Measurements from ENCODE around the gene KHDRBS2. TPM values are rescaled to one million over a fixed set of nuclear protein-coding genes. Genes with fewer than 3 reads are reported as not detected.

KHDRBS2 gene
- total RNA-seq, 6 donors from 2014 or later: 5.4 to 48.2 (median 17.9) TPM

GRCh38 chr6:62057300-62057699 is 228.7 kb downstream of the KHDRBS2 start:
- Histone ChIP-seq H3K4me3 (no peak overlapping the region), H3K4me1 (no peaks in the 10 kb centered on the region), H3K36me3 (no peaks in the 10 kb centered on the region), H3K9me3 (no peaks in the 10 kb centered on the region), H3K27ac (no peak overlapping the region), H3K27me3 (no peaks in the 10 kb centered on the region)
- TF ChIP-seq POLR2A (IDR thresholded peaks at IDR 0.05) (no peak), POLR2AphosphoS5 (IDR thresholded peaks at IDR 0.05) (no peak), CTCF (IDR thresholded peaks at IDR 0.05) (no peak), EP300 (IDR thresholded peaks at IDR 0.05) (no peak)
- DNase-seq (no peak), ATAC-seq (ENCODE audit: low FRiP score in 2 of 2) (no peak)

GRCh38 chr6:62045502-62045901 is 240.5 kb downstream of the KHDRBS2 start:
- 84 to 86% methylated on average over 2 of the region's 2 CpGs for WGBS, 2 donors
- no peaks in the 10 kb centered on the region for H3K9me3 ChIP-seq
- H3K4me3 ChIP-seq: no peak overlapping the region
- TF ChIP-seq POLR2AphosphoS5 (IDR thresholded peaks at IDR 0.05): no peak
- no peak for TF ChIP-seq CTCF (IDR thresholded peaks at IDR 0.05)
- TF ChIP-seq POLR2A (IDR thresholded peaks at IDR 0.05): no peak
- no peak for TF ChIP-seq EP300 (IDR thresholded peaks at IDR 0.05)
- no peaks in the 10 kb centered on the region for H3K4me1 ChIP-seq
- H3K36me3 ChIP-seq: no peaks in the 10 kb centered on the region
- no peaks in the 10 kb centered on the region for H3K27me3 ChIP-seq
- ATAC-seq (ENCODE audit: low FRiP score in 2 of 2) (no peak), DNase-seq (no peak)
- no peak overlapping the region for H3K27ac ChIP-seq

GRCh38 chr6:62043084-62043483 is 242.9 kb downstream of the KHDRBS2 start:
- H3K27ac ChIP-seq: no peak overlapping the region
- peaks cover 0 to 4% (median 0%) of the 10 kb centered on the region in 4 donors for H3K4me1 ChIP-seq
- no peaks in the 10 kb centered on the region for H3K27me3 ChIP-seq
- ATAC-seq (ENCODE audit: low FRiP score in 2 of 2) (no peak), DNase-seq (no peak)
- no peaks in the 10 kb centered on the region for H3K36me3 ChIP-seq
- TF ChIP-seq EP300 (IDR thresholded peaks at IDR 0.05): no peak
- TF ChIP-seq POLR2A (IDR thresholded peaks at IDR 0.05): no peak
- H3K9me3 ChIP-seq: no peaks in the 10 kb centered on the region
- H3K4me3 ChIP-seq: no peak overlapping the region

GRCh38 chr6:62042429-62042828 is 243.6 kb downstream of the KHDRBS2 start:
- no peaks in the 10 kb centered on the region for H3K9me3 ChIP-seq
- ATAC-seq (ENCODE audit: low FRiP score in 2 of 2) (no peak), DNase-seq (no peak)
- H3K4me3 ChIP-seq: no peak overlapping the region
- H3K27me3 ChIP-seq: no peaks in the 10 kb centered on the region
- no peak overlapping the region for H3K27ac ChIP-seq
- H3K4me1 ChIP-seq: peaks cover 0 to 4% (median 0%) of the 10 kb centered on the region in 4 donors
- no peak for TF ChIP-seq CTCF (IDR thresholded peaks at IDR 0.05)
- no peaks in the 10 kb centered on the region for H3K36me3 ChIP-seq

DNA sequence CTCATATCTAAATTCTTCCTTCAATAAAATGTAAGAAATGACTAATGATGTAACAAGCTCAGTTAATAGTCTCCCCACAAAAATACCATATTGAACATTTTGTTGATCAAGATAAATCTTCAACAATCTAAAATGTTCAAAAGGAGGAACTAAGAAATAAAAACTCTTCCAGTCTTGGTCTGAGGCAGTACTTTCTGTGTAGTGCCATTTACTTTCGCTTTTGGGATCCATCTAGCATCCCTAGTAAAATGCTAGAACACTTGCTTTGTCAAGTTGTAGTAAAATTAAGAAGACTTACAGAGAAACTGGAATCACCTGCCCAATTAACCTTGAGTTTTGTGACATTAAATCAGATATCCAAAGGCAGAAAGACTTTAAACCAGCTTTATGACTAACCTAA is 246.4 kb downstream of the KHDRBS2 start:
- no peaks in the 10 kb centered on the region for H3K36me3 ChIP-seq
- H3K27me3 ChIP-seq: no peaks in the 10 kb centered on the region
- H3K9me3 ChIP-seq: no peaks in the 10 kb centered on the region
- no peak for TF ChIP-seq CTCF (IDR thresholded peaks at IDR 0.05)
- TF ChIP-seq EP300 (IDR thresholded peaks at IDR 0.05): no peak
- no peak for TF ChIP-seq POLR2AphosphoS5 (IDR thresholded peaks at IDR 0.05)
- TF ChIP-seq POLR2A (IDR thresholded peaks at IDR 0.05): no peak
- peaks cover 0 to 4% (median 0%) of the 10 kb centered on the region in 4 donors for H3K4me1 ChIP-seq
- DNase-seq (no peak), ATAC-seq (ENCODE audit: low FRiP score in 2 of 2) (no peak)
- 81 to 82% methylated on average over 1 of the region's 1 CpG for WGBS, 2 donors
- no peak overlapping the region for H3K4me3 ChIP-seq
- no peak overlapping the region for H3K27ac ChIP-seq
